ENCODE data around the gene PRSS27. TPM values are rescaled to one million over a fixed set of nuclear protein-coding genes. Genes with fewer than 3 reads are reported as not detected.

The PRSS27 gene
- total and polyA plus RNA-seq, 2 of the 8 experiments (the other 6 are each of a cell fraction or from before 2014, with no cell fraction given) = 1.3 to 7.5 TPM

GRCh38 chr16:2702438-2702825 is 17.6 kb downstream of the PRSS27 start:
- DNase-seq (ENCODE audit: low read depth in 1 of 2, low spot score in 2 of 2) = no peak
- CTCF ChIA-PET (ENCODE audit: partially characterized antibody) = interaction anchor here (1.5 to 2.2 kb wide), 2 partner anchors 10 to 12 kb away, joined by 4 to 6 read pairs; no protein-coding TSS in a partner anchor

More at GRCh38 chr16:2702438-2702825, 17.6 kb downstream of the PRSS27 start:
- Histone ChIP-seq H2BK20ac (ENCODE audit: low read length) (no peak overlapping the region), H4K20me1 (replicated peaks in 1 of 2; ENCODE audit: control insufficient read depth in 1 of 2, insufficient read depth in 2 of 2, low read length in 2 of 2) (peaks cover 0 to 22% of the 10 kb centered on the region in 2 experiments), H3K27me3 (replicated peaks in 1 of 4; ENCODE audit: control insufficient read depth in 3 of 4, extremely low read depth in 1 of 4, insufficient read depth in 3 of 4, low read length in 3 of 4) (no peaks in the 10 kb centered on the region), H2AK5ac (ENCODE audit: low read depth, low read length) (no peak overlapping the region), H4K5ac (ENCODE audit: insufficient read length, low read depth, low read length) (no peak overlapping the region), H3K36me3 (ENCODE audit: control insufficient read depth in 2 of 4, insufficient read depth in 4 of 4, low read length in 3 of 4) (peaks cover under 1 to 24% (median 14%) of the 10 kb centered on the region in 4 experiments; a peak in 5 of 8 replicates), H4K91ac (replicated peaks; ENCODE audit: insufficient read length, low read length) (no peak overlapping the region), H2BK12ac (ENCODE audit: low read depth, low read length) (no peak overlapping the region), H2BK5ac (ENCODE audit: low read depth, low read length) (no peak overlapping the region), H4K8ac (ENCODE audit: extremely low read depth, insufficient read depth, low read length) (no peak overlapping the region), H2AFZ (ENCODE audit: low read length) (no peak overlapping the region), H3K23me2 (ENCODE audit: low read depth, low read length) (no peaks in the 10 kb centered on the region), H3K4me2 (ENCODE audit: insufficient read depth in 1 of 2, low read depth in 2 of 2, low read length in 2 of 2) (no peak overlapping the region), H3K56ac (replicated peaks; ENCODE audit: insufficient read length, low read depth, low read length) (no peak overlapping the region), H3K4me1 (replicated peaks in 1 of 4; ENCODE audit: control insufficient read depth in 3 of 4, insufficient read depth in 4 of 4, low read length in 3 of 4) (no peaks in the 10 kb centered on the region), H3K27ac (ENCODE audit: low read depth, low read length) (no peak overlapping the region), H3K9ac (replicated peaks in 1 of 4; ENCODE audit: extremely low read depth in 1 of 4, low read depth in 3 of 4, low read length in 3 of 4) (no peak overlapping the region), H3K18ac (ENCODE audit: extremely low read depth, low read length) (no peak overlapping the region), H2BK120ac (replicated peaks; ENCODE audit: low read depth, low read length) (no peak overlapping the region), H3K79me2 (ENCODE audit: control insufficient read depth in 1 of 2, insufficient read depth in 2 of 2, low read length in 2 of 2) (no peaks in the 10 kb centered on the region), H3K9me3 (ENCODE audit: insufficient read depth in 2 of 2, low read depth in 1 of 2, low read length in 1 of 2) (no peaks in the 10 kb centered on the region), H2BK15ac (ENCODE audit: low read length) (no peak overlapping the region), H3K4me3 (ENCODE audit: extremely low read depth in 1 of 4, insufficient read depth in 2 of 4, low read depth in 3 of 4, low read length in 4 of 4) (no peak overlapping the region), H3K14ac (ENCODE audit: insufficient read length) (no peak overlapping the region), H3K4ac (replicated peaks; ENCODE audit: insufficient read length, low read depth, low read length) (no peak overlapping the region), H3K23ac (ENCODE audit: insufficient read length) (no peak overlapping the region), H3K79me1 (ENCODE audit: low read depth, low read length) (no peaks in the 10 kb centered on the region)
- no peak for FAIRE-seq
- TF ChIP-seq CBX5 (IDR thresholded peaks at IDR 0.05; ENCODE audit: low read depth, low read length) = no peak
- no peak for TF ChIP-seq TEAD4 (IDR thresholded peaks at IDR 0.05; ENCODE audit: low read depth, low read length)
- no peak for TF ChIP-seq JUND (IDR thresholded peaks at IDR 0.05; ENCODE audit: low read length)
- no peak for TF ChIP-seq MAX (IDR thresholded peaks at IDR 0.05)
- no peak for TF ChIP-seq SUZ12 (IDR thresholded peaks at IDR 0.05; ENCODE audit: low read length)
- TF ChIP-seq TAF1 (IDR thresholded peaks at IDR 0.05; ENCODE audit: low read depth, low read length) = no peak
- TF ChIP-seq CHD1 (IDR thresholded peaks at IDR 0.05; ENCODE audit: low read depth, low read length) = no peak
- TF ChIP-seq SP1 (IDR thresholded peaks at IDR 0.05; ENCODE audit: low read depth, low read length) = no peak
- TF ChIP-seq TBP (IDR thresholded peaks at IDR 0.05; ENCODE audit: low read depth, low read length) = no peak
- TF ChIP-seq NRF1 (IDR thresholded peaks at IDR 0.05; ENCODE audit: low read depth, low read length) = no peak
- no peak for TF ChIP-seq TCF12 (IDR thresholded peaks at IDR 0.05; ENCODE audit: low read depth, low read length)
- TF ChIP-seq BACH1 (IDR thresholded peaks at IDR 0.05; ENCODE audit: low read length) = no peak
- 92% methylated on average over 13 of the region's 13 CpGs; no CpG with 5 or more reads in 1 of the 2 experiments for WGBS, 2 experiments (ENCODE audit: extremely low coverage in 1 of 2, insufficient coverage in 1 of 2, insufficient read length in 1 of 2, insufficient replicate concordance in 2 of 2, low coverage in 1 of 2, low lambda C conversion rate in 2 of 2, missing lambda C conversion rate in 1 of 2)
- POLR2A ChIA-PET (ENCODE audit: partially characterized antibody) = interaction anchor here (0.8 to 2.1 kb wide), 3 partner anchors 9 to 64 kb away, joined by 4 to 9 read pairs (median 7); partner anchors contain the start of gene KCTD5
